RPMI7951 (cell line): Measurements from ENCODE around the gene PPIH. TPM values are rescaled to one million over a fixed set of nuclear protein-coding genes. Genes with fewer than 3 reads are reported as not detected.
"Not testable (repeated sequence)": the region's sequence is repeated elsewhere in the genome, so short reads cannot be mapped to it uniquely, and the experiment has no call there.

Experiments used
- DNase-seq: peaks from one replicate; pipeline ENCODE4 v3.0.0-alpha.2; 2012; ENCODE audit warnings: low read depth
- total RNA-seq: library from RNA; depleted of rRNA; stranded (reverse); fragments of >200 nt; shearing (Covaris generic); gene quantifications from 2 replicates; pipeline ENCODE4 v1.2.3, GENCODE V29; 2014; rRNA removed

PPIH gene
- 122 and 123 TPM in 2 replicates for total RNA-seq

DNA sequence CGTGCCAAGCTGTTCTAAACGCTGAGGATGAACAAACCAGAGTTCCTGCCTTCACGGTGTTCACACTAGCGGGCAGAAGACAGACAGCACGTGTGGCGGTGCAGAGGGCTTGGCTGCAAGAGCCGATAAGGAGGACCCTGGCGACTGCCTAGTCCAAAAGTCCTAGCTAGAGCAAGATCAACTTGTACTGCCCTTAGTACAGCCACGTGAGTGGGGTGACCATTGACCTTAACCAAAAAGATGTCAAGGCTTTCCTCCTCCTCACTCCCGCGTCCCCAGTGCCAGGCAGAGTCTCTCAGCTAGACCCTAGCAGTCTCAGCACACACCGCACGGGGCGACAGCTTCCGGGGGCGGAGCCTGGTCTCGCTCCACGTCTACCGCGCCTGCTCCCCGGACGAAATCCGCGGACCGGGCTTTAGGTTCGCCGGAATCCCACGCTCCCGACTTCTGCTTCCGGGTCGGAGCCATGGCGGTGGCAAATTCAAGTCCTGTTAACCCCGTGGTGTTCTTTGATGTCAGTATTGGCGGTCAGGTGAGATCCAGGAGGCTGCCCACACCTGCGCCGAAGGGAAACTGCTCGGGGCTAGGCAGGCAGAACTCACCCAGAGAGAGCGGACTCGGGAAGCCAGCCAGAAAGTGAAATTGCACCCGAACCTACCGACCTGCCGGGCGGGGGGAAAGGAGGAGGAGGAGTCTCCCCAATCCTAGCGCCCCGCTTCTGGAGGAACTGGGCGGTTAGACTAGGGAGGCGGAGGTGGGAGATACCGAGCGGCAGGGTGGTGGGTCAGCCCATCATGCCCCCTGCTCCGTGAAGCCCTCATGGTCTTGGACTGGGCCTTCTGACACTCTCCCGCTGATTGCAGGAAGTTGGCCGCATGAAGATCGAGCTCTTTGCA lies at the start of gene PPIH:
PPIH (plus strand) TSS at position 443 of the 896 bp plus-strand sequence; CDS start at position 467, 24 bp downstream.
- DNase-seq, result peak; percentile 91

DNA sequence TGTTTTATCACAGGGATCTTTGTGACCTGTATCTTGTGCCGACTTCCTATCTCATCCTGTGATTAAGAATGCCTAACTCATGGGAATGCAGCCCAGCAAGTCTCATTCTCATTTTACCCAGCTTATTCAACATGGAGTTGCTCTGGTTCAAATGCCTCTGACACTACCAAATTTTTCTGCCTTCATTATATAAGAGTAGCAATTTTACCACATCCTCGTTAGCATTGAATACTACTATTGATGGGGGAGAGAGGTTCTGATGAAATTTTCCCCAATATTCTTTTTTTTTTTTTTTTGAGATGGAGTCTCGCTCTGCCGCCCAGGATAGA lies 44.5 kb upstream of the PPIH start:
- no peak for DNase-seq

DNA sequence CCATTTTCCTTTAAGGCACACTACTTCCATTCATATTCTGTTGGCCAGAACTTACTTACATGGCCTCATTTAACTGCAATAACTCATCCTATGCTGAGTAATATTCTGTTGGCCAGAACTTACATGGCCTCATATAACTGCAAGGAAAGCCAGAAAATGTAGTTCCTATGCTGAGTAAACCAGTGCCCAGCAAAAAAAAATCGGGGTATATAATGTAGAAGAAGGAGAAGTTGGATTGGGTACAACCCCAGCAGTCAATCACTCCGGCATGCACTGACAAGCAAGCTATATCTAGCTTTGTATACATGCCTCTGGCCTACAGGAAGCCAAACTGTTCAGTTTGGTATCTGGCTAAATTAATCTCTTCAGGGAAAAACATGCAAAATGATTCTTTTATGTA lies 39.4 kb upstream of the PPIH start:
- DNase-seq, result no peak

DNA sequence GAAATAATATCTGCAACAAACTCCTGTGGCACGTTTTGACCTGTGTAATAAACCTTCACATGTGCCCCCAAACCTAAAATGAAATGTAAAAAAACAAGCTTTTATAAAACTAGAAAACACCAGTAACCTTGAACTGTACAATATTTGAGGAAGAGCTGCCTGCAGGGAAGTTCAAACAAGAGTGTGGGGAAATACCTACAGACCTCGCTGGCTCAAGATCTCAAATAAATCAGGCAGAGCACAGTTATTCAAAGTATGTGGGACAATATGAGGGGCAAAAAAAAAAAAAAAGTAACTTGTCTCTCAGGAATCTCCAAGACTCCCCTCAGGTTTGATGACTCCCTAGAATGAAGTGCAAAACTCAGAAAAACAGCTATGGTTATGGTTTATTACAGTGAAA lies 37.9 kb upstream of the PPIH start:
- no peak for DNase-seq

DNA sequence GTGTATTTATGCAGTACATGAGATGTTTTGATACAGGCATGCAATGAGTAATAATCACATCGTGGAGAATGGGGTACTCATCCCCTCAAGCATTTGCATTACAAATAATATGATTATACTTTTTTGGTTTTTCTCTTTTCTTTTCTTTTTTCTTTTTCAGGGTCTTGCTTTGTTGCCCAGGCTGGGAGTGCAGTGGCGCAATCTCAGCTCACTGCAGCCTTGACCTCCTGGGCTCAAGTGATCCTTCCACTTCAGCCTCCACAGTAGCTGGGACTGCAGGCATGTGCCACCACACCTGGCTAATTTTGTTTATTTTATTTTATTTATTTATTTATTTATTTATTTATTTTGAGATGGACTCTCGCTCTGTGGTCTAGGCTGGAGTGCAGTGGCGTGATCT lies 37.0 kb upstream of the PPIH start:
- DNase-seq, result not testable (repeated sequence)

DNA sequence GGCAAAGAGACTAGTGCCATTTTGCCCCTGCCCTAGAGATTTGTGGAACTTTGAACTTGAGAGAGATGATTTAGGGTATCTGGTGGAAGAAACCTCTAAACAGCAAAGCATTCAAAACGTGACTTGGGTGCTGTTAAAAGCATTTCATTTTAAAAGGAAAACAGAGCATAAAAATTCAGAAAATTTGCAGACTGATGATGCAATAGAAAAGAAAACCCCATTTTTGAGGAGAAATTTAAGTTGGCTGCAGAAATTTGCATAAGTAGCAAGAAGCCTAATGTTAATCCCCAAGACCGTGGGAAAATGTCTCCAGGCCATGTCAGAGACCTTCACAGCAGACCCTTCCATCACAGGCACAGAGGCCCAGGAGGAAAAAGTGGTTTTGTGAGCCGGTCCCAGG lies 31.0 kb upstream of the PPIH start:
- not testable (repeated sequence) for DNase-seq

DNA sequence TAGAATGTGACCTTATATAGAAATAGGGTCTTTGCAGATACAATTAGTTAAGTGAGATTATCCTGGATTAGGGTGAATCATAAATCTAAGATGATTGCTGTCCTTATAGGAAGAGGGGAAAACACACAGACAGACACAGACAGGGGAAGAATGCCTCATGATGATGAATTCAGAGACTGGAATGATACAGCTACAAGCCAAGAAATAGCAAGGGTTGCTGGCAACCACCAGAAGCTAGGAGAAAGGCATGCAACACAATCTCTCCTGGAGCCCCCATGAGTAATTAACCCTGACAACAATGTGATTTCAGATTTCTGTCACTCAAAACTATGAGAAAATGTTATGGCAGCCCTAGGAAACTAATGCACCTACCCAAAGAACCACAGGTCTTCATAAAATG lies 19.1 kb upstream of the PPIH start:
- no peak for DNase-seq

DNA sequence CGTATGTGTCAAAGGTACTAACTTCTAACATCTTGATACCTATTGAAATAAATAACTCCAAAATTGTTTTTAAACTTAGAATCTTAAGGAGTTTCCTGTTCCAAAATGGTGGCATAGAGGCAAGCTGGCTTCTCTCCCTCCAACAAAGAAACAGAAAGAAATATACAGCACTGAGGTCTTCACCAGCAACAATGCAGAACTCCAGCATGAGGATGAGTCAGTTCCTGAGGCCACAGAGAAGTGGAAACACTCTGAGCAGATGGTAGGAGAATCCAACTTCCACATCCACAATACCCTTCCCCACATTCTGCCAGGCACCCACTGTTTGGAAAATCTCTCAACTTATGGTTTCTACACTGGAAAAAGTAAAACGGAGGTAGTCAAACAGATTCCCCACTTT lies 12.2 kb upstream of the PPIH start:
- DNase-seq, result peak; percentile 27

DNA sequence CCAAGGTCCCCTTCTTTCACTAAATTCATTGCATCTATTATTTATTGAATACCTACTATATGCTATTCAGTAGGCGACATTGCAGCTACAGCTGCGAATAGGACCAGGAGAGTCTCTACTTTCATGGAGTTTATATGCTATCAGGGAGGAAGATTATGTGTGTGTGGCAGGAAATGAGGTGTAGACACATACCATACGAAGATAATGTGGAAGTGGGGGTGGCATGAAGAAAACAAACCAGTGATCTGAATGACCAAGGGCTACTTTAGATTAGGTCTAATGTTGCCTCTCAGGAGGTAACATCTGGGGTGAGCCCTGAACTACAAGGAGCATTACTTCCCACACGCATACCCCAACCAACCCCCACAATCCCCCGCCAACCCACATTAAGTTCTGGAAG lies 1.0 kb upstream of the PPIH start:
- DNase-seq, result no peak

DNA sequence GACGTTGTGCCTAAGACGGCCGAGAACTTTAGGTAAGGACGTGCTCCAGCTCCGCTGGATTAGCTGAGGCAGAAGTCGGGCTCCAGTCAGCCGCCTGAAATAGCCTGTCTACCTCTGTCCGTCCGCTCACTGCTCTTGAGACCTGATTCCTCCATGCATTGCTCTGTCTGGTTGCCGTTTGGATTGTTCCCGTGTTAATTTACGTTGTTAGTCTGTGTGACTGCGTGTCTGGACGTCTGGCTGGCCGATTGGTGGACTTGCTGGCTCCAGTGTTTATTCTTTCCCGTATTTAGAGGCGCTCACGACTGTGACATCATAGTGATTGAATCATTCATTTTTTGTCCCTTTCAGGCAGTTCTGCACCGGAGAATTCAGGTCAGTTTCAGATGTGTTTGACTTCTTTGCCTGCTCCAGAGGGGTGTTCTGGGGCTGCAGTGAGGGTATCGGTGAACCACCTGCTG lies 684 bp downstream of the PPIH start:
- peak; percentile 24 for DNase-seq

DNA sequence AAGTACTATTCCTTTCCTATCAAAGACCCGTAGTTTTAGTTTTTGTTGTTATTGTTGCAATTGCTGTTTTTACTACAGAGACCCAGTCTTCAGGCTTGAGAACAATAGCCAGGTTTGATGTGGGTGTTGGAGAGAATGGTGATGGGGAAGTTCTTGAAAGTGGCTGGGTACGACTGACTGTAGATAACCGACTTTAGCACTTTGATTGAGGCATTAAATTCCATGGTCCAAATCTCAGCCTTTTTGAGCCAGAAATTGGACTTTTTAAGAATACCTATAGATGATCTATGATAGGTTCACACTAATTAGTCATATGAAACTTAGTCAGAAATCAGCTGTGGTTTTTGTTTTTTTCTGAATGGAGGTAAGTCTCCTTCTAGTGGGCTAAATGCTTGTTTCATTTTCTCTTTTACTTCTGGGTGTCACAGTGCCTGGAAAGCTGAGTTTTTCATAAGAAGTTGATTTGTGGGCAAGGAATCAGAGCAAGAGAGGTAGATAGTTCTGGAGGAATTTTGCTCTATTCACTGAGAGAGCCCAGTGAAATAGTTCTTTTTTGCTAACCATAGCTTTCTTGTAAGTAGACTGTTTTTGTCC lies 2.8 kb downstream of the PPIH start:
- no peak for DNase-seq

DNA sequence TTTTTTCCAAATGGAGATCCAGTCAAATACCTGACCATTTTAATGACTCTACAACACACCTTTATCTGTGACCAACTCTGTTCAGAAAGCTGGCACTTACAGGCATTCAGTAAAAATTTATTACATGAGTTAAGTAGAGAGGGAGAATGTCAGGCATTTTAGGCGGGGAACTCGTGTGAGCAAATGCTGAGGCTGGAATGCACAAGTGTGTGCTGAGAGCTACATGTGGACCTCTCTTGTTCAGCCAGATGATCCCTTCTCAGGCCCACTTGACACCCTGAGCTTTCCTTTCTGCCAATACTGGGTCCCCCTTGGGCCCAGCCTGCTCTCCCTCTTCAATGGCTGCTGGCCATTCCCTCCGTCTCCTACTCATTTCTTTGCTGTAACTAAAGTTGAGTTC lies 11.7 kb downstream of the PPIH start:
- DNase-seq, result no peak

DNA sequence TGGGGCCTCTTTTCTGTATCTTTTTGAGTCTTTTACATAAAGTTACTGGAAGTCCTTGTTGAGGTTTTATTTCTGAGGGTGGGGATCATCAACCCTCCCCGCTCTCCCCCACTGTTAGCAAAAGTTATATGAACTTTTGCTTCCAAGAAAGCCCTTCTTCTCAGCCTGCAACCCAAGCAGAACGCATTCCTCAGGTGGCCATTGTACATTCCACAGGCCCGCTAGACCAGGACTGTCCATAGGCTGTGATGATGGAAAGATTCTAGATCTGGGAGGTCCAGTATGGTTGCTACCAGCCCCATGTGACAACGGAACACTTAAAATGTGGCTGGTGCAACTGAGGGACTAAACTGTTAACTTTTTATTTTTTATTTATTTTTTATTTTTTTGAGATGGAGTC lies 12.2 kb downstream of the PPIH start:
- DNase-seq, result no peak

DNA sequence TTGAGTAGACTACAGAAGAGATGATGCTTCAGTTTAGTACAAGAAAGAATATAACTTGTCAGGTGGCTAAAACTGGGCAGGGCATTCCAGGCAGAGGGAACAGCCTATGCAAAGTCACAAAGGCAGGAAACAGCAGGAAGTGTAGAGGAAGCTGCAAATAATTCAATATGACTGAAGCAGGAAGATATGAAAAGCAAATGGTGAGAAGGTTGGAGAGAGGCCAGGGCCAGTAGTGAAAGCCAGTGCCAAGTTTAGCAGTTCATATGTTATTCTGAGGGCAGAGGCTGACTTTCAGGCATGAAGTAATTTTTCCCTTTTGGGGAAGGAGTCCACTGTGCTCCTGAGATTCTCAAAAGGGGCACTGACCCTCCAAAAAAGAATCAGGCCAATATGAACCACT lies 16.0 kb downstream of the PPIH start:
- DNase-seq, result no peak

DNA sequence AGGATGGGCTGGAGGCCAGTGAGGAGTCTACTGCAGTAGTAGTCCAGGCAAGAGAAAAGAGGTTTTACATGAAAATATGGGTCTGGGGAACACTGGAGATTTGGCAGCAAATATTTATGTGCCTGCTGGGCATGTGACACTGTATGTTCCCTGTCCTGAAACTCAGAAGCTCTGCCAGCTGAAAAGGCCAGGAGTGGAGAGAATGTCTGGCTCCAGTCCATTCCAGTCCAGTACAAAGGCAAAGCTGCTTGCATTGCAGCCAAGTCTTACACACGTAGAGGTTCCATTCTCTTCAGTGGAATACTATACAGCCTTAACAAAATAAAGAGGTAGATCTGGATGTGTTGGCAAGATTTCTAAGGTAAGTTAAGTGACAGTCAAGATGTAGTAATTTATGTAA lies 16.5 kb downstream of the PPIH start:
- DNase-seq, result no peak

DNA sequence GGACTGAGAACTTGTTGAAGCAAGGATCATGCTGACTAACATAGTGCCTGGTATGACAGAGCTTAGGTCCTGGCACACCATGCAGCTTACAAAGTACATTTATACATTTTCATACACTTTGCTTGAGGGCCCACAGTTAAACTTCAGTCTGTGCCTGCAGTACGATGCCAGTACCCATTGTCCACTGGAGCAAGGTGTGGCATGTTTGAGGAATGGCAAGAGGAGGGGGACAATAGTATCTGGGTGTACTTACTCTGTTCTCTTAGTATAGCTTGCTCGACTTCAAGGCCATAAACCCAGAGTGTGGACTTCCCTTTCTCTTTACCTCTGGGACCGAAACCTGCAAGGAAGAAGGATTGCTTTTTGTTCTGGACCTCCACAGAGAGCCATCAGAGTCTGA lies 17.2 kb downstream of the PPIH start:
- no peak for DNase-seq

DNA sequence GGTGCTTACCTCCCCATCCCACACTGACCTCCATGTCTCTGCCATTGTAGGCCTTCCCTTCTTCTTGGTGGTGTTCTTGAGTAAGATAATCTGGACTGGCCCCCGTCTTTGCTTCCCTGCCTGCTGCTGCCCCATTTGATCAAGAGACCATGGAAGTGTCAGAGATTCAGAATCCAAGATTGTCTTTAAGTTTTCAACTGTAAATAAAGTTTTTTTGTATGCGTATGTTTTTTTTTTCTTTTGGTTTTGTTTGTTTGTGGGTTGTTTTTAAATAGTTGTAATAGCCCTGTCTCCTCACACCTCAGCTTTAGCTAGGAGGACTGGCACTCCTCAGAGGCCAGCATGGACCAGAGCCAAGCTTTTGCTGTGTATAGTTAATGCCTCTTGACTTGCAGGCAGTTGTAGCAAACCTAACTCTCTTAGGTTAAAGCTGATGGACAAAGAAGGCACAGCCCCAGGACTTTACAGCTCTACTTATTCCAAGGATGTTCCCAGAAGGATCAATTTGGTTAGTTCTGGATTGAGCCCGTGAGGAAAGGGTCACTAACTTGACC lies 18.4 kb downstream of the PPIH start:
- no peak for DNase-seq

DNA sequence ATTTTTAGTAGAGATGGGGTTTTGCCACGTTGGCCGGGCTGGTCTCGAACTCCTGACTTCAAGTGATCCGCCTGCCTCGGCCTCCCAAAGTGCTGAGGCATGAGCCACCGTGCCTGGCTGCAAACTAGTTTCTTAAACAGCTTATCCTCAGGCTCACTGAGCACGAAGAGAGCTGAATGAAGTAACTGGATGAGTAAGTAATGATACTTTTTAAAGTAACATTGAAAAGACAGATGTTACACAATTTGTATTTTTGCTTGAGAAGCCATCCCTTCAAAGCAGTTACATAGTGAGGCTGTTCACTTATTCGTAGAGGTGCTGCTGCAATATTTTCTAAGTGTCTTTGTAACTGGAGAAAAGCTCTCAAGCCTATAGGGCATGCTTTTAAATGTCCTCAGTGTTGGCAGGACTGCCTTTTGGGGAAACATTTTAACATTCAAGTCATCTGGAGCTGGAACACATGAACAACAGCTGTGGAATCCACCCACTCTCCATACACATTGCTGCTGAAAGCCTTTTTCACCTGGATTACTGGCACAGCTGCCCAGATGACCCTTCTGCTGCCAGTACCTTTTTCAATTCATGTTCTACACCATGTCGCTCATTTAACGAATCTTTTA lies 21.3 kb downstream of the PPIH start:
- no peak for DNase-seq

DNA sequence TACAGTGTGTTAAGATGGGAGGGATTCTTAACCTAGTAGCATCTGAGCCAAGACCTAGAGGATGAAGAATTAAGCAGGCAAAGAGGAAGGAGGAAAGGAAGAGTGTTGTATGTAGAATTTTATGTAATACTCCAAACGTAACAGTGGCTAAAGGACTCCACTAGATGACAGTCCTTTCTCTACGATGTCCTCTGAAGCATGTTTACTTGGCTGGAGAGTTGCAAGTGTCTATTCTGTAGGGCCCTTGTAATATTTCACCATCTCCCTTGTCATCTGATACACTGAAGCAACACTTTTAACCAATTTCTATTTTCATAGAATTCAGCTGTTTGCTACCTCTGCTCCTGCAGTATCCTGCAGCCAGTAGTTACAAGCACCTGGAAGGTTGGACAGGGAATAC lies 21.8 kb downstream of the PPIH start:
- no peak for DNase-seq

DNA sequence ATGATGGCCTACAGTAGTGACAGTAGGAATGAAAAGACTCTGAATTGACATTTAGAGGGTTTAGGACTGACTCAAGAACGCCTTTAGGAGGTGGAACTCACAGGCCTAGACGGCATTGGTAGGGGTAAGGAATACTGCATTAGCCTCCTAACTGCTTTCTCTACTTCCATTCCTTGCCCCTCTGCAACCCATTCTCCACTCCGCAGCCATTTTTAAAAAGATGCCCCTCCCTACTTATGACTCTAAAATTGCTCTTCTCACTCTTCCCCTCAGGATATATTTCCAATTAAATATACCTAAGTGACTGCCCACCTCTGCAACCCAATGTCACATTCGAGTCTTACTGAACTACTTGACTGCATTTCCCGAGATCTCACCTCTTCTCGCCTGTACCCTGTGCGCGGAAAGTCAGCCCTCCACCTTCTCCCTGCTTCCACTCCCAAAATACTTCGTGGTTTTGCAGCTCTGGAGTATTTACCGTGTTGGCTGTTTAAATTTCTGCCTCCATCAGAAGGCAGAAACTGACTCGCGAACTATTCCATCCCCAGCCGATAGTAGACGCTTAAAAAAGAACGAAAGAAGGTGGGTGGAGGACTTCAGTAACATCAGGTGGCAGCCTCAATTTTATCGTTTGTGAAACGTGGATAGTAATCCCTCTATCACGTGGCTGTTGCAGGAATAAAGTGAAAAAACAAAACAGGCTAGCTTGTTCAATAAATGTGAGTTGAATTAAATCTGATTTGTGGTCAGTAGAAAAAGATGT lies 22.9 kb downstream of the PPIH start:
- DNase-seq, result peak; percentile 14

DNA sequence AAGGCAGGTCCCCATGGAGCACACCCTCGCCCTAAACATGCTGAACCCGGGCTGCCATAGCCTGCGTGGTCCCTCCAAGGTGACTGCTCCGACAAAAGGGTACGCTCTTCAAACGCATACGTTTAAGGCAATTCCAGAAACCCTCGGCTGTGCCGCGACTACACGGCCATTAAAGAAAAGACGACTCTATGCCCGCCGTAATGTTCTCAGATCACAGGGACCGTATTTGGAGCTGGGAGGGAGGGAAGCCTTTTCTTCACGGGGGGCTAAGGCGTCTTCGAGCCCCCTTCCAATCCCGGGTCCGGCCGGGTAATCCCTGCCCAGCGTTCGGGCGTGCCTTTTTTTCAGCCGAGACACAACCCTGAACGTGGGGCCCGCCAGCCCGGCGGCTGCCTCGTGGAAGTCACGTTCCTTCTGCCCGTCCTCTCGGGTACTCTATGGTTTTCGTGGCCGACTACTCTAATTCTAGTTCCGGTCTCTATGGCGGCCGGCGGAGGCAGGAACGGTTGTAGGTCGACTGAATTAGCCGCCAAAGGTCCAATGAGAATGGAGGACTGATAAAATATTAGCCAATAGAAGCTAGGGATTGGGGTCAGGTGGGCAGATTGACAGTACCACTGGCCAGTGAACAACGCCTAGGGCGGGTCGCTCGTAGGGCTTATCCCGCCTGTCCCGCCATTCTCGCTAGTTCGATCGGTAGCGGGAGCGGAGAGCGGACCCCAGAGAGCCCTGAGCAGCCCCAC lies 23.7 kb downstream of the PPIH start, which contains the start of gene YBX1:
YBX1 (plus strand) TSS at position 678 of the 743 bp plus-strand sequence. CDS start 148 bp downstream, outside the sequence.
- peak; percentile 99 for DNase-seq
